HepG2 (cell line): Measurements from ENCODE around the gene FEM1C. TPM values are rescaled to one million over a fixed set of nuclear protein-coding genes. Genes with fewer than 3 reads are reported as not detected.

Experiments used
- ATAC-seq: fragments of 200-7000 bp; cut with Tn5 transposase; 3 replicates; pipeline ENCODE4 v1.9.1; 2020; ENCODE audit warnings: mild to moderate bottlenecking, moderate library complexity
- BruUV-seq: library from RNA; stranded (reverse); fragments of 400-500 nt; replicated peaks from 2 replicates; lab custom pipeline; 2021; lab: Mats Ljungman, UMichigan
- CTCF ChIA-PET: fragments of 300-600 bp; formaldehyde crosslinking; extraction: SDS; loops from one replicate; lab custom pipeline; 2021; ENCODE audit warnings: low total read pairs, inconsistent platforms, low intra/inter-chr PET ratio; lab: Yijun Ruan, JAX
- POLR2A ChIA-PET: fragments of 350-600 bp; sonication (Branson Sonifier 250); formaldehyde crosslinking; loops from one replicate; lab custom pipeline; 2020; ENCODE audit warnings: antibody characterized with exemption, inconsistent platforms; lab: Yijun Ruan, JAX
- DNase-seq: peaks from one replicate; pipeline ENCODE4 v3.0.0-alpha.2; 2015; ENCODE audit warnings: low spot score
- FAIRE-seq: peaks from 3 replicates; lab custom pipeline; 2011; peaks lifted over from hg19 to GRCh38; lab: Jason Lieb, UNC
- H2AFZ ChIP-seq: one replicate; pipeline ENCODE4 v1.6.1; 2011; ENCODE audit warnings: low read length, inconsistent platforms
- H3K27ac ChIP-seq: fragments of 300-600 bp; 3 replicates; pipeline ENCODE4 v1.8.0; 2011; ENCODE audit warnings: mixed run types, mild to moderate bottlenecking, mixed read lengths, low read length, inconsistent platforms; ENCODE audit not compliant: insufficient read depth; ENCODE audit errors: extremely low read length
- H3K27me3 ChIP-seq, 2 experiments: fragments of 200-600 bp in 1 of 2; 2 replicates in 1 of 2; 3 replicates in 1 of 2; pipeline versions ENCODE4 v1.6.0 to v1.8.0; 2011; ENCODE audit warnings: low read length in 2 of 2, mild to moderate bottlenecking in 2 of 2, moderate library complexity in 2 of 2, inconsistent platforms in 1 of 2; ENCODE audit not compliant: insufficient read depth in 2 of 2, control insufficient read depth in 1 of 2
- H3K36me3 ChIP-seq, 2 experiments: fragments of 200-600 bp in 1 of 2; replicated peaks in 1 of 2; 2 replicates in 1 of 2; 3 replicates in 1 of 2; pipeline versions ENCODE4 v1.5.1 to v1.8.0; 2011; ENCODE audit warnings: low read length in 2 of 2, inconsistent platforms in 1 of 2; ENCODE audit not compliant: insufficient read depth in 2 of 2, control insufficient read depth in 1 of 2
- H3K4me1 ChIP-seq: 2 replicates; pipeline ENCODE4 v1.5.1; 2012; ENCODE audit warnings: low read length, inconsistent platforms; ENCODE audit not compliant: insufficient read depth
- H3K4me2 ChIP-seq: 2 replicates; pipeline ENCODE4 v1.6.0; 2011; ENCODE audit warnings: low read depth, low read length, inconsistent platforms
- H3K4me3 ChIP-seq, 3 experiments: fragments of 200-600 bp in 1 of 3; sonication (generic), shearing (Covaris generic) in 1 of 3; replicated peaks in 1 of 3; 2 replicates each; pipeline ENCODE4 v1.5.1; 2011 to 2016; ENCODE audit warnings: low read length in 3 of 3, inconsistent platforms in 2 of 3, low read depth in 2 of 3, mild to moderate bottlenecking in 2 of 3, control low read depth in 1 of 3, mixed read lengths in 1 of 3; ENCODE audit not compliant: insufficient read depth in 1 of 3
- H3K79me2 ChIP-seq: one replicate; pipeline ENCODE4 v1.6.1; 2011; ENCODE audit warnings: low read length, inconsistent platforms; ENCODE audit not compliant: insufficient read depth
- H3K9ac ChIP-seq: 2 replicates; pipeline ENCODE4 v1.6.0; 2011; ENCODE audit warnings: mild to moderate bottlenecking, low read depth, low read length, inconsistent platforms; ENCODE audit not compliant: insufficient read depth
- H3K9me3 ChIP-seq: 2 replicates; pipeline ENCODE4 v1.5.1; 2012; ENCODE audit warnings: mild to moderate bottlenecking, low read length
- H4K20me1 ChIP-seq: 2 replicates; pipeline ENCODE4 v1.6.0; 2011; ENCODE audit warnings: inconsistent platforms, mild to moderate bottlenecking, low read length, moderate library complexity; ENCODE audit not compliant: insufficient read depth
- AKAP8 ChIP-seq: sonication (generic); formaldehyde crosslinking; IDR thresholded peaks from 2 replicates; pipeline ENCODE4 v1.5.1; 2020; ENCODE audit warnings: mild to moderate bottlenecking, missing genetic modification reagents
- ARNT ChIP-seq: fragments of 450-650 bp; IDR thresholded peaks from 2 replicates; pipeline ENCODE4 v1.6.1; 2017
- FOXJ3 ChIP-seq: sonication (generic); formaldehyde crosslinking; IDR thresholded peaks from 2 replicates; pipeline ENCODE4 v1.4.0; 2020; ENCODE audit warnings: missing genetic modification reagents, mild to moderate bottlenecking, borderline replicate concordance
- GATA4 ChIP-seq: sonication (generic); IDR thresholded peaks from 2 replicates; pipeline ENCODE4 v1.6.1; 2016; ENCODE audit warnings: antibody characterized with exemption, low read depth, borderline replicate concordance
- HES4 ChIP-seq: sonication (generic); formaldehyde crosslinking; IDR thresholded peaks from 2 replicates; pipeline ENCODE4 v1.9.0; 2021; ENCODE audit warnings: mild to moderate bottlenecking, missing genetic modification reagents, borderline replicate concordance
- KDM5A ChIP-seq: fragments of 200-600 bp; sonication (generic); IDR thresholded peaks from 2 replicates; pipeline ENCODE4 v1.7.0; 2018; ENCODE audit warnings: antibody characterized with exemption, mild to moderate bottlenecking, low read length, borderline replicate concordance
- MBD4 ChIP-seq: IDR thresholded peaks from 2 replicates; pipeline ENCODE4 v1.6.1; 2012; ENCODE audit warnings: low read length, inconsistent platforms, borderline replicate concordance
- MTF1 ChIP-seq: sonication (generic); formaldehyde crosslinking; IDR thresholded peaks from 2 replicates; pipeline ENCODE4 v1.5.0; 2020; ENCODE audit warnings: missing genetic modification reagents
- NR2F6 ChIP-seq, 2 experiments: IDR thresholded peaks; 2 replicates each; pipeline ENCODE4 v1.6.1; 2016; ENCODE audit warnings: antibody characterized with exemption in 1 of 2, mild to moderate bottlenecking in 1 of 2
- RCOR2 ChIP-seq: IDR thresholded peaks from 2 replicates; pipeline ENCODE4 v1.6.1; 2016; ENCODE audit warnings: missing biosample characterization, missing genetic modification reagents
- YEATS4 ChIP-seq: sonication (generic); formaldehyde crosslinking; IDR thresholded peaks from 2 replicates; pipeline ENCODE4 v1.4.0; 2020; ENCODE audit warnings: missing genetic modification reagents, borderline replicate concordance
- ZNF10 ChIP-seq: sonication (generic); formaldehyde crosslinking; IDR thresholded peaks from 2 replicates; pipeline ENCODE4 v1.4.0; 2020; ENCODE audit warnings: mild to moderate bottlenecking, low read depth, missing genetic modification reagents, borderline replicate concordance
- ZNF121 ChIP-seq: sonication (generic); formaldehyde crosslinking; IDR thresholded peaks from 2 replicates; pipeline ENCODE4 v1.5.0; 2020; ENCODE audit warnings: mild to moderate bottlenecking, missing genetic modification reagents
- ZNF383 ChIP-seq: sonication (generic); formaldehyde crosslinking; IDR thresholded peaks from 2 replicates; pipeline ENCODE4 v1.4.0; 2020; ENCODE audit warnings: missing genetic modification reagents, mild to moderate bottlenecking, borderline replicate concordance
- ZNF777 ChIP-seq: sonication (generic); formaldehyde crosslinking; IDR thresholded peaks from 2 replicates; pipeline ENCODE4 v1.4.0; 2020; ENCODE audit warnings: missing genetic modification reagents
- ZSCAN20 ChIP-seq: sonication (generic); formaldehyde crosslinking; IDR thresholded peaks from 2 replicates; pipeline ENCODE4 v1.4.0; 2020; ENCODE audit warnings: missing genetic modification reagents, mild to moderate bottlenecking, borderline replicate concordance
- WGBS: methylation state at CpG from one replicate; pipeline ENCODE4 v1.1.6; 2017; ENCODE audit warnings: low lambda C conversion rate; 5-methylcytosine and 5-hydroxymethylcytosine counted together
- in situ Hi-C: cut with HindIII; loops from 2 replicates; pipeline ENCODE4 v1.10.0; 2017; ENCODE audit warnings: low pct_unique_long_range_greater_than_20kb; ENCODE audit not compliant: extremely low pct_ligation_motif_present
- intact Hi-C: fragments of 100-400 bp; cut with micrococcal nuclease; formaldehyde crosslinking; loops from one replicate; pipeline ENCODE4 v1.10.0; 2022; ENCODE audit not compliant: unreplicated experiment
- polyA plus RNA-seq, 8 experiments: library from polyadenylated mRNA; depleted of rRNA in 3 of 8; stranded (reverse) in 7 of 8; unstranded in 1 of 8; fragments of >200 nt; fragmentation: Illumina TruSeq in 4 of 8; extraction: Trizol in 4 of 8; gene quantifications; 2 replicates each; pipeline versions ENCODE4 v1.2.1 to v1.2.3, GENCODE V29; 2011 to 2016; ENCODE audit warnings: low read depth in 4 of 8, missing spikeins in 1 of 8, mixed read lengths in 1 of 8; ENCODE audit not compliant: insufficient read depth in 1 of 8
- total RNA-seq, 5 experiments: library from RNA; depleted of rRNA; stranded (reverse); fragments of >200 nt; fragmentation: Illumina TruSeq; extraction: Trizol; gene quantifications; 2 replicates each; pipeline ENCODE4 v1.2.3, GENCODE V29; 2016; ENCODE audit warnings: low read depth in 1 of 5
- TF ChIP-seq, protein P1 (sequence below): sonication (generic); formaldehyde crosslinking; IDR thresholded peaks from 2 replicates; pipeline ENCODE4 v1.5.0; 2020; ENCODE audit warnings: mild to moderate bottlenecking, missing genetic modification reagents
- TF ChIP-seq, protein P2 (sequence below): sonication (generic); formaldehyde crosslinking; IDR thresholded peaks from 2 replicates; pipeline ENCODE4 v1.4.0; 2020; ENCODE audit warnings: missing genetic modification reagents, borderline replicate concordance
- TF ChIP-seq, protein P3 (sequence below): sonication (generic); formaldehyde crosslinking; IDR thresholded peaks from 2 replicates; pipeline ENCODE4 v1.5.1; 2020; ENCODE audit warnings: mild to moderate bottlenecking, moderate library complexity, missing genetic modification reagents
- TF ChIP-seq, protein P4 (sequence below): IDR thresholded peaks from 2 replicates; pipeline ENCODE4 v1.6.1; 2016; ENCODE audit warnings: low read depth, borderline replicate concordance

FEM1C gene
- total and polyA plus RNA-seq, 2 of the 13 experiments (the other 11 are each of a cell fraction or from before 2014, with no cell fraction given), result 5.5 to 8.3 TPM

DNA sequence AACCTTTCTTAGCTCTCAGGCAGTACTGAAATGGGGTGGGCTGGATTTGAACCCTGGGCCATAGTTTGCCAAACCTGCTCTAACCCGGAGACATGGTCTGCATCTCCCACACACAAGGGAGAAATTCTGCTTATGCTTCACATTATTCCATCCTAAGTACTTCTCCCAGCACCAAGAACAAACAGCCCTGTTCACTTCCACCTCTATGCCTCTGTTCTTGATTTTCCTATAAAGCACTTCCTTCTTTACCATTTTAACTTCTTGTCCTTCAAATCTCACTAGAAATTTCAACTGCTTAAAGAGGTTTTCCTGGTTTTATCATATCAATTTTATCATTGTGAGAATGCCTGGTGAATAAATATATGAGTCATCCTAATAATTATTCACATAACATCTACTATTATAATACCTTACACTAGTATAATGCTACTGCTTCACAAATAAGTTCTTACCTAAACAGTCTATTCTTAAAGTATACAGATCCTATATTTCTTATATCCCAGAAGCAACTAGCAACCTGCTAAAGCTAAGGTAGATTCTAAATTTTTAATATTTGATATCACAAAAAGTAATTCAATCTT is 12.7 kb downstream of the FEM1C start:
- FAIRE-seq, result no peak
- intact Hi-C loops, result no loop called here
- H3K27me3 ChIP-seq, result no peaks in the 10 kb centered on the region
- WGBS, result 92% methylated on average over 1 of the region's 1 CpG
- no peak for ATAC-seq
- H3K4me3 ChIP-seq, result no peak overlapping the region
- H3K79me2 ChIP-seq, result peaks cover 97% of the 10 kb centered on the region
- peaks cover 79% of the 10 kb centered on the region for H4K20me1 ChIP-seq
- H3K9me3 ChIP-seq, result no peaks in the 10 kb centered on the region
- POLR2A ChIA-PET, result interaction anchor here (0.6 kb wide), 1 partner anchor 13 kb away, joined by 3 read pairs; the partner anchor contains the start of gene FEM1C
- TF ChIP-seq FOXJ3 (CRISPR knock-in tag) (no peak), ZNF10 (no peak), ARNT (no peak), AKAP8 (no peak), ZNF383 (CRISPR knock-in tag) (no peak), KDM5A (no peak), ZNF121 (CRISPR knock-in tag) (no peak), HES4 (CRISPR knock-in tag) (no peak), ZNF777 (CRISPR knock-in tag) (no peak), ZSCAN20 (CRISPR knock-in tag) (no peak), YEATS4 (CRISPR knock-in tag) (no peak), NR2F6 (IDR thresholded peaks at IDR 0.05) (no peak), NR2F6 (CRISPR knock-in tag; IDR thresholded peaks at IDR 0.05) (no peak), MBD4 (no peak), GATA4 (no peak), RCOR2 (CRISPR knock-in tag) (no peak), MTF1 (no peak)
- TF ChIP-seq, protein P1, sequence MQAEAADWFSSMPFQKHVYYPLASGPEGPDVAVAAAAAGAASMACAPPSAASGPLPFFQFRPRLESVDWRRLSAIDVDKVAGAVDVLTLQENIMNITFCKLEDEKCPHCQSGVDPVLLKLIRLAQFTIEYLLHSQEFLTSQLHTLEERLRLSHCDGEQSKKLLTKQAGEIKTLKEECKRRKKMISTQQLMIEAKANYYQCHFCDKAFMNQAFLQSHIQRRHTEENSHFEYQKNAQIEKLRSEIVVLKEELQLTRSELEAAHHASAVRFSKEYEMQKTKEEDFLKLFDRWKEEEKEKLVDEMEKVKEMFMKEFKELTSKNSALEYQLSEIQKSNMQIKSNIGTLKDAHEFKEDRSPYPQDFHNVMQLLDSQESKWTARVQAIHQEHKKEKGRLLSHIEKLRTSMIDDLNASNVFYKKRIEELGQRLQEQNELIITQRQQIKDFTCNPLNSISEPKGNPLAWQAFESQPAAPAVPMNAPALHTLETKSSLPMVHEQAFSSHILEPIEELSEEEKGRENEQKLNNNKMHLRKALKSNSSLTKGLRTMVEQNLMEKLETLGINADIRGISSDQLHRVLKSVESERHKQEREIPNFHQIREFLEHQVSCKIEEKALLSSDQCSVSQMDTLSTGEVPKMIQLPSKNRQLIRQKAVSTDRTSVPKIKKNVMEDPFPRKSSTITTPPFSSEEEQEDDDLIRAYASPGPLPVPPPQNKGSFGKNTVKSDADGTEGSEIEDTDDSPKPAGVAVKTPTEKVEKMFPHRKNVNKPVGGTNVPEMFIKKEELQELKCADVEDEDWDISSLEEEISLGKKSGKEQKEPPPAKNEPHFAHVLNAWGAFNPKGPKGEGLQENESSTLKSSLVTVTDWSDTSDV (CRISPR knock-in tag), result no peak
- TF ChIP-seq, protein P2, sequence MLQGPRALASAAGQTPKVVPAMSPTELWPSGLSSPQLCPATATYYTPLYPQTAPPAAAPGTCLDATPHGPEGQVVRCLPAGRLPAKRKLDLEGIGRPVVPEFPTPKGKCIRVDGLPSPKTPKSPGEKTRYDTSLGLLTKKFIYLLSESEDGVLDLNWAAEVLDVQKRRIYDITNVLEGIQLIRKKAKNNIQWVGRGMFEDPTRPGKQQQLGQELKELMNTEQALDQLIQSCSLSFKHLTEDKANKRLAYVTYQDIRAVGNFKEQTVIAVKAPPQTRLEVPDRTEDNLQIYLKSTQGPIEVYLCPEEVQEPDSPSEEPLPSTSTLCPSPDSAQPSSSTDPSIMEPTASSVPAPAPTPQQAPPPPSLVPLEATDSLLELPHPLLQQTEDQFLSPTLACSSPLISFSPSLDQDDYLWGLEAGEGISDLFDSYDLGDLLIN, result no peak
- TF ChIP-seq, protein P3, sequence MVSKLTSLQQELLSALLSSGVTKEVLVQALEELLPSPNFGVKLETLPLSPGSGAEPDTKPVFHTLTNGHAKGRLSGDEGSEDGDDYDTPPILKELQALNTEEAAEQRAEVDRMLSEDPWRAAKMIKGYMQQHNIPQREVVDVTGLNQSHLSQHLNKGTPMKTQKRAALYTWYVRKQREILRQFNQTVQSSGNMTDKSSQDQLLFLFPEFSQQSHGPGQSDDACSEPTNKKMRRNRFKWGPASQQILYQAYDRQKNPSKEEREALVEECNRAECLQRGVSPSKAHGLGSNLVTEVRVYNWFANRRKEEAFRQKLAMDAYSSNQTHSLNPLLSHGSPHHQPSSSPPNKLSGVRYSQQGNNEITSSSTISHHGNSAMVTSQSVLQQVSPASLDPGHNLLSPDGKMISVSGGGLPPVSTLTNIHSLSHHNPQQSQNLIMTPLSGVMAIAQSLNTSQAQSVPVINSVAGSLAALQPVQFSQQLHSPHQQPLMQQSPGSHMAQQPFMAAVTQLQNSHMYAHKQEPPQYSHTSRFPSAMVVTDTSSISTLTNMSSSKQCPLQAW (CRISPR knock-in tag), result no peak
- TF ChIP-seq, protein P4, sequence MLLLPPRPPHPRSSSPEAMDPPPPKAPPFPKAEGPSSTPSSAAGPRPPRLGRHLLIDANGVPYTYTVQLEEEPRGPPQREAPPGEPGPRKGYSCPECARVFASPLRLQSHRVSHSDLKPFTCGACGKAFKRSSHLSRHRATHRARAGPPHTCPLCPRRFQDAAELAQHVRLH, result no peak
- no peak overlapping the region for H3K4me2 ChIP-seq
- H3K36me3 ChIP-seq, result peaks cover 0 to 35% of the 10 kb centered on the region in 2 experiments; a peak in 4 of 5 replicates
- H3K9ac ChIP-seq, result no peak overlapping the region
- BruUV-seq, result no TSS peak
- no peak overlapping the region for H3K27ac ChIP-seq
- in situ Hi-C loops, result no loop called here
- no peak overlapping the region for H2AFZ ChIP-seq
- CTCF ChIA-PET, result no interaction called here
- peaks cover 28% of the 10 kb centered on the region for H3K4me1 ChIP-seq
- DNase-seq, result no peak
